HUES64 (cell line): ENCODE data around the gene DKK3.

Experiments used
- H3K27ac ChIP-seq: 2 replicates; pipeline ENCODE4 v1.7.0; 2013; ENCODE audit warnings: low read depth, low read length, inconsistent platforms
- H3K27me3 ChIP-seq: 2 replicates; pipeline ENCODE4 v1.6.1; 2013; ENCODE audit warnings: mild to moderate bottlenecking, low read length; ENCODE audit not compliant: insufficient read depth
- H3K36me3 ChIP-seq: 2 replicates; pipeline ENCODE4 v1.6.1; 2013; ENCODE audit warnings: mild to moderate bottlenecking, low read length; ENCODE audit not compliant: insufficient read depth
- H3K4me1 ChIP-seq: 2 replicates; pipeline ENCODE4 v1.6.1; 2013; ENCODE audit warnings: mild to moderate bottlenecking, low read length, moderate library complexity; ENCODE audit not compliant: insufficient read depth
- H3K4me3 ChIP-seq: 2 replicates; pipeline ENCODE4 v1.5.1; 2013; ENCODE audit warnings: mild to moderate bottlenecking, low read length, moderate library complexity
- H3K9ac ChIP-seq: 2 replicates; pipeline ENCODE4 v1.6.1; 2013; ENCODE audit warnings: mild to moderate bottlenecking, low read depth, low read length
- H3K9me3 ChIP-seq: 2 replicates; pipeline ENCODE4 v1.6.1; 2013; ENCODE audit warnings: low read depth, low read length; ENCODE audit not compliant: insufficient read depth
- WGBS: fragments of 150-250, 120-280 bp; methylation state at CpG from one replicate; pipeline ENCODE4 v1.1.7; 2013; ENCODE audit warnings: missing lambda C conversion rate; 5-methylcytosine and 5-hydroxymethylcytosine counted together

Gene DKK3

DNA sequence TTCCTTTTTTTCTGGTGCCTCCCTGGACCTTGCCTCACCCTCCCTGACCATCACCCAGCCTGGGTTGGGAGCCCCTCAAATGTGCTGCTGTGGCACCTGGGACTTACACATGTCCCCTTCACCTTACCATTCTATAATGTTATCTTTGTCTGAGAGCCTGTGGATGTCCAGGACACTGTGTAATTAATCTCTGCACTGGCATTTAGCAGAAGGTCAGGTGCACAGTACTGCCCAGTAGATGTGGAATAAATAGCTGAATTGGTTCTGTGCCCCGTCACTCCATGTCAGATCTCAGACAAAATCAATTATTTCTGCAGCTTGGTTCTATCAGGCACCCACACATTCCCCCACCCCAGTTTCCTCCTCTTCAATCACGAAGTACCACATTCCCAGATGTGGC, 19.9 kb upstream of the DKK3 start:
- Histone ChIP-seq H3K27ac (no peak overlapping the region), H3K4me1 (peaks cover 6% of the 10 kb centered on the region; the same call in 1 of the 2 replicates), H3K27me3 (no peaks in the 10 kb centered on the region), H3K9ac (no peak overlapping the region), H3K9me3 (peaks cover 12% of the 10 kb centered on the region), H3K4me3 (no peak overlapping the region), H3K36me3 (no peaks in the 10 kb centered on the region)
- 100% methylated on average over 1 of the region's 2 CpGs for WGBS

DNA sequence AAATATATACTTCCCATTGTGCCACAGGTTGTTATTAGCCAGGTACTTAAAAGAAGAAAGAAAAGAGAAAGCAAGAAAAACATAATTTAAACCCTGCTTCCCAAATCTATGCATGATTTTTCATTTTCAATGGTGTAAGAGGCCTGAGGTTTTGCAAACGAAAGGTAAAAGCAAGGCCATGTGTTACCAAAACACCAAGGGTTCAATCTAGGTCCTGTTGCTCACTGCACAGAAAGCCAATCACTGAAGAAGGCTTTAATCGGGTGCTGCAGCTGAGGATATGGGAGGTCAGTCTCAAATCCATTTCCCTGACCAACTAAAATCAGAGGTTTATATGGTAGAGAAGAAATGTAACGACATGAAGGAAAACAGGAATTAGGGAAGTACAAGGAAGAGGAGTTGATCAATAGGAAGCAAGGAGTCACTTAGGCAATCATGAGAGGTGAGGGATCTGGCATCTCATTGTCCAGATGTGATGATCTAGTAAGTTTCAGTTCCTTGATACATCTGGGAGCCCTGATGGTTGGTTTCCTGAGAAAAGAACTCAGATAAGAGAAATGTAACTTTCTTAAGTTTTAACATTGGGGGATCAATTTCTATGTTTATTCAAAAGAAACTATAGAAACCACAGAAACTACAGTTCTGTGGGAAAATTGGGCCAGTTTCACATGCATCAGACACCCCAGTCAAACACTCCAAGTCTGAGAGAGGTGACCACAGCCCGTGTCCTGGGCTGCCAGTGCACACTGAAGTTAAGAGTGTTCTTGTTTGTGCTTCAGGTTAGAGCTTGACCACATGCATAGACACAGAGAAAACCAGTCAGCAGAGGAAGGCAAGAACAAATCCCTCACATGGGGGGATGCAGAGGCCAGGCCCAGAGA, 18.1 kb upstream of the DKK3 start:
- H3K27me3 ChIP-seq: no peaks in the 10 kb centered on the region
- H3K27ac ChIP-seq: no peak overlapping the region
- 93% methylated on average over 4 of the region's 4 CpGs for WGBS
- no peak overlapping the region for H3K9ac ChIP-seq
- H3K36me3 ChIP-seq: no peaks in the 10 kb centered on the region
- H3K4me1 ChIP-seq: peaks cover 6% of the 10 kb centered on the region; the same call in 1 of the 2 replicates
- no peak overlapping the region for H3K4me3 ChIP-seq
- H3K9me3 ChIP-seq: peaks cover 12% of the 10 kb centered on the region

DNA sequence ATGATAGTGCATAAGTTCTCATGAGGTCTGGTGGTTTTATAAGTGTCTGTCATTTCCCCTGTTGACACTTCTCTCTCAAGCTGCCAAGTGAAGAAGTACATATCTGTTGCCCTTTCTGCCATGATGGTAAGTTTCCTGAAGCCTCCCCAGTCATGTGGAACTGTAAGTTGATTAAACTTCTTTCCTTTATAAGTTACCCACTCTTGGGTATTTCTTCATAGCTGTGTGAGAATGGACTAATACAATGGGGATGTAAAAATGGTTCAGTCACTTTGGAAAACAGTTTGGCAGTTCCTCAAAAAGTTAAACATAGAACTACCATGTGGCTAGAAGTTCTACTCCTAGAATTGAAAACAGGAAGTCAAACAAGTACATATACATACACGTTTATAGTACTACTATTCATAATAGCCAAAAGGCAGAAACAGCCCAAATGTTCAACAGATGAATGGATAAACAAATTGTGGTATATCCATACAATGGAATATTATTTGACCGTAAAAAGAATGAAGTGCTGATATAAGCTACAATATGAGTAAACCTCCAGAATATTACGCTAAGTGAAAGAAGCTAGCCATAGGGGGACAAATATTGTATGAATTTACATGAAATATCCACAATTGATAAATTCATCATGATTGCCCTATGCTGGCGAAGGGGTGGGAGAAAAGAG, 16.0 kb upstream of the DKK3 start:
- no peak overlapping the region for H3K4me3 ChIP-seq
- no peaks in the 10 kb centered on the region for H3K36me3 ChIP-seq
- peaks cover 3% of the 10 kb centered on the region; the same call in 1 of the 2 replicates for H3K4me1 ChIP-seq
- peaks cover 12% of the 10 kb centered on the region for H3K9me3 ChIP-seq
- no peaks in the 10 kb centered on the region for H3K27me3 ChIP-seq
- no peak overlapping the region for H3K27ac ChIP-seq
- H3K9ac ChIP-seq: no peak overlapping the region
- WGBS: 83% methylated on average over 2 of the region's 4 CpGs

DNA sequence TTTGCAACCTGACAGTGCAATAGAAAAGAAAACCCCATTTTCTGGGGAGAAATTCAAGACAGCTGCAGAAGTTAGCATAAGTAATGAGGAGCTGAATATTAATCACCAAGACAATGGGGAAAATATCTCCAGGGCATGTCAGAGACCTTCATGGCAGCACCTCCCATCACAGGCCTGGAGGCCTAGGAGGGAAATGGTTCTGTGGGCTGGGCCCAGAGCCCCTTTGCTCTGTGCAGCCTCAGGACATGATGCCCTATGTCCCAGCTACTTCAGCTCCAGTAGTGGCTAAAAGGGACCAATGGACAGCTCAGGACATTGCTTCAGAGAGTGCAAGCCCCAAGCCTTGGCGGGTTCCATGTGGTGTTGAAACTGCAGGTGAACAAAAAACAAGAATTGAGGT, 14.6 kb upstream of the DKK3 start:
- Histone ChIP-seq H3K4me1 (peaks cover 4% of the 10 kb centered on the region; the same call in 1 of the 2 replicates), H3K9ac (no peak overlapping the region), H3K4me3 (no peak overlapping the region), H3K9me3 (peaks cover 12% of the 10 kb centered on the region), H3K27me3 (no peaks in the 10 kb centered on the region), H3K36me3 (no peaks in the 10 kb centered on the region), H3K27ac (no peak overlapping the region)
- WGBS: 91% methylated on average over 1 of the region's 1 CpG

DNA sequence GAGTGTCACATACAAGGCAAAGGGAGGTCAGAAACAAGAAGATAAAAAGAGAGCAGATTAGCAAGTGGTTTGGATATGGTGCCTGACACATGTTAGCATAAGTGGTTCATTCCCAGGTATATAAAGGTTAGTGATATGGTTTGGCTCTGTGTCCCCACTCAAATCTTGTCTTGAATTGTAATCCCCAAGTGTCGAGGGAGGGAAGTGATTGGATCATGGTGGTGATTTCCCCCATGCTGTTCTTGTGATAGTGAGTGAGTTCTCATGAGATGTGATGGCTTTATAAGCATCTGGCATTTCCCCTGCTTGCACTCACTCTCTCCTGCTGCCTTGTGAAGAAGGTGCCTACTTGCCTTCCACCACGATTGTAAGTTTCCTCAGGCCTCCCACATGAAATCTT, 12.1 kb upstream of the DKK3 start:
- peaks cover 12% of the 10 kb centered on the region for H3K9me3 ChIP-seq
- H3K9ac ChIP-seq: no peak overlapping the region
- H3K4me1 ChIP-seq: peaks cover 4% of the 10 kb centered on the region; the same call in 1 of the 2 replicates
- H3K27ac ChIP-seq: no peak overlapping the region
- no peaks in the 10 kb centered on the region for H3K27me3 ChIP-seq
- 67% methylated on average over 2 of the region's 2 CpGs for WGBS
- H3K4me3 ChIP-seq: no peak overlapping the region
- H3K36me3 ChIP-seq: no peaks in the 10 kb centered on the region

DNA sequence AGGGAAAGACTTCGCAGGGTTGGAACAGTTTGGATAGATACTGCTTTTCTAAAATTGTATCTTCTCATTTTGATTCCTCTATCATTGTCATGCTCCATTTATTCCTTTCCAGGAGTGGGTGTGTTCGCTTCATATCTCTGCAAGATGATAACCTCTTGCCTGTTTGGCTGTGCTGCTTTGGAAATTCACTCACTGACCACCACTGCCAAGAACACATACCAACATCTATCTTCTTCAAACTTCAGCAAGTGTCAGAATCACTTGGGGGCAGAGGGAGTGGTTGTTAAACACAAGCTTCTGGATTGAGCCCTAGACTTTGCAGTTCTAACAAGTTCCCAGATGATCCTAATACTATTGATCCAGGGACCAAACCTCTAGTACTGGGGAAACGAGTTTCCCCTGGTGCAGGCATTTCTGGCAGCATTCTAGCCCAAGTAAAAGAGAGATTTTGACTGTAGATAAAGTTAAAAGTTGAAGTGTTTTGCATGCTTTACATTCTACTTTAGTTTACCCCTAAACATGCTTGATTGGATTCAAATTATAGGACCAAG, 11.5 kb upstream of the DKK3 start:
- H3K9me3 ChIP-seq: peaks cover 11% of the 10 kb centered on the region
- H3K9ac ChIP-seq: no peak overlapping the region
- H3K4me3 ChIP-seq: no peak overlapping the region
- WGBS: 79% methylated on average over 3 of the region's 3 CpGs
- H3K27ac ChIP-seq: no peak overlapping the region
- H3K27me3 ChIP-seq: no peaks in the 10 kb centered on the region
- peaks cover 4% of the 10 kb centered on the region; the same call in 1 of the 2 replicates for H3K4me1 ChIP-seq
- no peaks in the 10 kb centered on the region for H3K36me3 ChIP-seq

DNA sequence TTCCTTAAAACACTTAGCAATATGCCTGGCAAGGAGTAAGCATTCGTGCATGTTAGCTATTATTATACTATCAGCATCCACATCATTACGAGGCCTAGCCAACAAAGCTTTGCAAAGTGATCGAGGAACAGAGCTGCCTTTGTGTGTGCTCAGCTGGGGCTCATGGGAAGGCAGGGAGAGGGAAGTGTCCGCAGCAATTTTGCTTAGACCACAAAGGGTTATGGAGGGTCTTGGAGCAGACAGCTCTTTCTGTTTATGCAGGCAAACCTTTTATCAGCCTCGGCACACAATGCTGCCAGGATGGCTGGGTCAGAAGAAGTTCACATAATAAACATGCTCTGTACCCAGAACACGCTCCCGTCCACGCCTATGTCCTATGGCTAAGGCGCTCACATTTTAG, 10.9 kb upstream of the DKK3 start:
- Histone ChIP-seq H3K9me3 (peaks cover 5% of the 10 kb centered on the region), H3K4me1 (peaks cover 4% of the 10 kb centered on the region; the same call in 1 of the 2 replicates), H3K27me3 (no peaks in the 10 kb centered on the region), H3K27ac (no peak overlapping the region), H3K9ac (no peak overlapping the region), H3K36me3 (no peaks in the 10 kb centered on the region), H3K4me3 (no peak overlapping the region)
- WGBS: 86% methylated on average over 9 of the region's 9 CpGs

DNA sequence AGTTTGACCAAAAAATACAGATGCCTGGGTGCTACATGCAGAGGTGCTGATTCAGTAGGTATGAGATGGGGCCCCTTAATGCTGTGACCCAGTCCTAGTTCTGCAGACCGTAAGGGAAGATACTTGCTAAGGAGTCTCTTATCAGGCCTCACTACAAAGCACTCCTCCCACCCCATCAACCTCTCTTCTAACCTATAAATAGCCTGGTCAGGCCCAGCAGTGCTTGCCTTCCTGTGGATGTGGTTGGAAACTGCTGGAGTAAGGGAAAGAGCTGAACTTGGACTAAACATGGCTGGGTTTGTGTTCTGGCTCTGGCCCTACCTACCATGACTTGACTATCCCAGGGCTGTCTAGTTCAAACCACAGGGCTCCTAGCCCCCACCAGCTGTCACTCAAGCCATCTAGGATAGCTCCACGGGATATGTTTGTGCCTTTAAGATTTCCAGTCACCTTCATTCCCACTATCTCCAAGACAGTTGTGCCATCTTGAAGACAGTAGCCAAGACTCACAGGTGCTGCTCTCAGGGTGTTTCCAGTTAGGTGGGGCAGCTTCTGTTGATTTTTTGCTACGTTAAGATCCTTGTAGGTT, 9.5 kb upstream of the DKK3 start:
- no peaks in the 10 kb centered on the region for H3K27me3 ChIP-seq
- 78% methylated on average over 3 of the region's 3 CpGs for WGBS
- H3K27ac ChIP-seq: no peak overlapping the region
- no peak overlapping the region for H3K4me3 ChIP-seq
- H3K36me3 ChIP-seq: no peaks in the 10 kb centered on the region
- no peaks in the 10 kb centered on the region for H3K9me3 ChIP-seq
- no peak overlapping the region for H3K9ac ChIP-seq
- H3K4me1 ChIP-seq: peaks cover 8% of the 10 kb centered on the region

DNA sequence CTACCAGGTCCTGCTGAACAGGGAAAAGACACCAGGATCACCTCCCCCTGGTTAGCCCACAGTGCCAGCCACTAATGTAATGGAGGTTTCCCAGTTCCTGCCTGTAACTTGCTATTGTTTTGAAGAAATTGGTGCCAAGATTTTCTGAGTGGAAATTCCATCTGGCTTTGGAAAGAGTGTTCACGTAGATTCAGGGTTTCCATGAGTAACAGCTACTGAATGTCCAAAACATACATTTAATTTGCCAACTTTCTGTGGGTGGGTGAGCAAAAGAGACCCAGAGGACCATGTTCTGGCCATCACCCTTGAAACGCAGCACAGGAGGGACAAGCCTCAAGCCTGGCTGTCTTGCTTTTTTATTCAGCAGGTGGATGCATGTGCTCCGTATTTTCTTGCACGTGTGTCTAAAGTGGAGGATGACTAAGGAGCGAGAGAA, 8.8 kb upstream of the DKK3 start:
- Histone ChIP-seq H3K36me3 (no peaks in the 10 kb centered on the region), H3K4me3 (no peak overlapping the region), H3K9ac (no peak overlapping the region), H3K27ac (no peak overlapping the region), H3K27me3 (no peaks in the 10 kb centered on the region), H3K4me1 (peaks cover 8% of the 10 kb centered on the region), H3K9me3 (no peaks in the 10 kb centered on the region)
- WGBS: 87% methylated on average over 5 of the region's 5 CpGs

DNA sequence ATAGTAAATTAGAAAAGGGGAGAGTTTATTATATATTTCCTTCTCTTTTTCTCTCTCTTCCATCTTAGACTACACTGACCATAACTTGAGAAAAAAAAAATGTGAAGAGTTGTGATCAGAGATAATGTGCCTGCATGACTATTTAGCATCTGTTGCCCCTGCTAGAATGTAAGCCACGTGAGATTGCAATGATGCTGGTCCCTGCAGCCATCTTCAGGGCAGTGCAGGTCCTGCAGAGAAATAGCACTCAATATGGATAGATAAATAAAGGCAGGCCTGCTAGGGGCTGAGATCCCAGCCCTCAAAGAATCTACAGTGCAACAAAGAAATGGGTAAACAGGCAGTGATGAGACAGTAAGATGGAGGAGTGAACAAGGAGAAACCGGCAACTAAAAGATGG, 7.8 kb upstream of the DKK3 start:
- Histone ChIP-seq H3K9ac (no peak overlapping the region), H3K4me1 (peaks cover 8% of the 10 kb centered on the region), H3K9me3 (no peaks in the 10 kb centered on the region), H3K4me3 (no peak overlapping the region), H3K36me3 (no peaks in the 10 kb centered on the region), H3K27me3 (no peaks in the 10 kb centered on the region), H3K27ac (no peak overlapping the region)
- 86% methylated on average over 2 of the region's 2 CpGs for WGBS

DNA sequence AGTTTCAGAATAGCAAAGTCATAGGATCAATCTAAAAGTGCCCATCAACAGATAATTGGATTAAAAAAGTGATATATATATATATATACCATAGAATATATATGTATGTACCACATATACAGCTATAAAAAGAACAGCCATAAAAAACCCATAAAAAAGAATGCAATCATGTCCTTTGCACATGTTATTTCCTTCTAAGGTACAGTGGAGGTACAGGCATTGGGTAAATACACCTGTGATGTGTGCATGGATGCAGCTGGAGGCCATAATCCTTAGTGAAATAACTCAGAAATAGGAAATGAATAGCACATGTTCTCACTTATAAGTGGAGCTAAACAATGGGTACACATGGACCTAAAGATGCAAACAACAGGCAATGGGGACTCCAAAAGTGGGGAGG, 7.1 kb upstream of the DKK3 start:
- H3K4me1 ChIP-seq: peaks cover 8% of the 10 kb centered on the region
- no peaks in the 10 kb centered on the region for H3K9me3 ChIP-seq
- H3K27ac ChIP-seq: no peak overlapping the region
- H3K36me3 ChIP-seq: no peaks in the 10 kb centered on the region
- H3K9ac ChIP-seq: no peak overlapping the region
- peaks cover 5% of the 10 kb centered on the region; the same call in 1 of the 2 replicates for H3K27me3 ChIP-seq
- no peak overlapping the region for H3K4me3 ChIP-seq
